SK-MEL-5 (cell line): Measurements from ENCODE around the gene GATAD2B. TPM values are rescaled to one million over a fixed set of nuclear protein-coding genes. Genes with fewer than 3 reads are reported as not detected.
A peak's percentile ranks its signal among the peaks of the same experiment; 100 is the strongest.
"Not testable (repeated sequence)": the region's sequence is repeated elsewhere in the genome, so short reads cannot be mapped to it uniquely, and the experiment has no call there.

Experiments
- DNase-seq: peaks from one replicate; pipeline ENCODE4 v3.0.0-alpha.2; 2016; ENCODE audit warnings: low read depth, low spot score
- in situ Hi-C: cut with HindIII; loops from 2 replicates; pipeline ENCODE4 v1.10.0; 2016; ENCODE audit warnings: low sequenced_read_pairs, high pct_unique_total_duplicates, low pct_unique_long_range_greater_than_20kb
- total RNA-seq: library from RNA; depleted of rRNA; stranded (reverse); fragments of >200 nt; shearing (Covaris generic); gene quantifications from 2 replicates; pipeline ENCODE4 v1.2.3, GENCODE V29; 2014

The GATAD2B gene
- total RNA-seq, 1 experiment from 2014 or later = 8.7 TPM

DNA sequence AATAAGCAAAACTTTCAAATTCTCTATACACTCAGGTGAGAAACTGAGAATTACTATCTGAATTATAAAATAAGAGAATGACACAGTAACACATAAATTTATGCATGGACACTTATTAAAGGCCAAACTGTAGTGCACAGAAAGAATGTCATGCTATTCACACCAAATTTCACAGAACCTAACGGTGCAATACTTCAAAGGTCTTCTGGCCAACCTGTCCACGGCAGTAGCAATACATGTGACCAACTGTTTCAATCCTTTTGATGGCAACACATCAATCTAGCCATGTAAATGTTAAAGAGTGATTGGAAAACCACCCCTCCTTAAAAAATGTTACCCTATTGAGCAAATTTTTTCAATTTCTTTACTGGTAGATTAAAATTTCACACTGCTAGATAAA lies 10.4 kb downstream of the GATAD2B start:
- no peak for DNase-seq
- in situ Hi-C loops = loop anchor here (25.0 kb wide), 1 partner anchor 100 kb away; no protein-coding TSS in a partner anchor

DNA sequence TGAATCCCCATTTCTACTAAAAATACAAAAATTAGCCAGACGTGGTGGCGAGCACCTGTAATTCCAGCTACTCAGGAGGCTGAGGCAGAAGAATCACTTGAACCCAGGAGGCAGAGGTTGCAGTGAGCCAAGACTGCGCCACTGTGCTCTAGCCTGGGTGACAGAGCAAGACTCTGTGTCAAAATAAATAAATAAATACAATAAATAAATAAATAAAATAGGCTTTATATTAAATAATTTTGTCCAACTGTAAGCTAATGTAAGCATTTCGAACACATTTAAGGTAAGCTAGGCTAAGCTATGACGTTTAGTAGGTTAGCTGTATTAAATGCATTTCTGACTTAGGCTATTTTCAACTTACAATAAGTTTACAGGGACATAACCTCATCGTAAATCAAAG lies 12.2 kb downstream of the GATAD2B start:
- DNase-seq = not testable (repeated sequence)
- in situ Hi-C loops = loop anchor here (25.0 kb wide), 1 partner anchor 98 kb away; no protein-coding TSS in a partner anchor

DNA sequence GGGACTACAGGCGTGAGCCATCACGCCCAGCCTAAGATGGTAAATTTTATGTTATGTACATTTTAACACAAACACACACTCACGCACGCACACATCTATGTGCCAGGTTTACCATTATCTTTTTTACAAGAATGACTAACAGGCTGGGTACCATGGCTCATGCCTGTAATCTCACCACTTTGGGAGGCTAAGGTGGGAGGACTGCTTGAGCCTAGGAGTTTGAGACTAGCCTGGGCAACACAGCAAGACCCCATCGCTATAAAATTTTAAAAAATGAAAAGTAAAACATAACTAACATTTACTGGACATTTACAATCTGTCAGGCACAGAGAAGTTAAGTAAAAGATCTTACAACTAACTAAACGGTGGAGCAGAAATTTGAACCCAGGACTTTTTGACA lies 14.7 kb downstream of the GATAD2B start:
- in situ Hi-C loops = loop anchor here (25.0 kb wide), 1 partner anchor 96 kb away; no protein-coding TSS in a partner anchor
- DNase-seq = no peak

DNA sequence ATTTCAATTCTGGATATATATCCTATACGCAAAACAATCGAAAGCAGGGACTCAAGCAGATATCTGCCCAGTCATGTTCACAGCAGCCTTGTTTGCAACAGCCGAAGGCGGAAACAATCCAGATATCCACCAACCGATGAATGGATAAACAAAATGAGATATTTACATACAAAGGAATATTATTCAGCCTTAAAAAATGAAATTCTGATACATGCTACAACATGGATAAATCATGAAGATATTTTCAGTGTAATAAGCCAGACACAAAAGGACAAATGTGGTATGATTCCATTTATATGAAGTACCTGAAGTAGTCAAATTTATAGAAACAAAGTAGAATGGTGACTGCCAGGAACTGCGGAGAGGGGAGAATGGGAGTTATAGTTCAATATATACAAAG lies 15.6 kb downstream of the GATAD2B start:
- in situ Hi-C loops = loop anchor here (25.0 kb wide), 1 partner anchor 95 kb away; no protein-coding TSS in a partner anchor

DNA sequence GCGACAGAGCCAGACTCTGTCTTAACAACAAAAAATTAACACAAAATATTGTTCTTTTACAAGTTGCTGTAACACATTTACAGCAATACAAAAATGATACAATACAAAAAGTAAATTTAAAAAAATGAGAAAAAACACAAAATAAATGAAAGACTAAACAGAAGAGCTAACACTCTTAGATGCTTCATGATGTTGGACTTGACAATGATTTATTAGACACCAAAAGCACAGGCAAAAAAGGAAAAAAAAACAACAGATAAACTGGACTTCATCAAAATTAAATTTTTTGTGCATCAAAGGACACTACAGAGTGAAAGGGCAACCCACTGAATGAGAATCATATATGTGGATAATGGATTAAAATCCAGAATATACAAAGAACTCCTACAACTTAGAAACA lies 16.4 kb downstream of the GATAD2B start:
- in situ Hi-C loops = loop anchor here (25.0 kb wide), 1 partner anchor 94 kb away; no protein-coding TSS in a partner anchor
- DNase-seq = no peak

More for the DNA sequence above, 15.6 kb downstream of the GATAD2B start:
- no peak for DNase-seq

DNA sequence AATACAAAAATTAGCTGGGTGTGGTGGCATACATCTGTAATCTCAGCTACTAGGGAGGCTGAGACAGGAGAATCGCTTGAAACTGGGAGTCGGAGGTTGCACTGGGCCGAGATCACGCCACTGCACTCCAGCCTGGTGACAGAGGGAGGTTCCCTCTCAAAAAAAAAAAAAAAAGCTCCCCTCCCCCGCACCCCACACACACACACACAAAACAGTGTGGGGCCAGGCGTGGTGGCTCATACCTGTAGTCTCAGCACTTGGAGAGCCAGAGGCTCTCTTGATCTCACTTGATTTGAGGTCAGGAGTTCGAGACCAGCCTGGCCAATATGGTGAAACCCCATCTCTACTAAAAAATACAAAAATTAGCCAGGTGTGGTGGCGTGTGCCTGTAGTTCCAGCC lies 16.9 kb downstream of the GATAD2B start:
- DNase-seq = not testable (repeated sequence)
- in situ Hi-C loops = loop anchor here (25.0 kb wide), 1 partner anchor 94 kb away; no protein-coding TSS in a partner anchor

DNA sequence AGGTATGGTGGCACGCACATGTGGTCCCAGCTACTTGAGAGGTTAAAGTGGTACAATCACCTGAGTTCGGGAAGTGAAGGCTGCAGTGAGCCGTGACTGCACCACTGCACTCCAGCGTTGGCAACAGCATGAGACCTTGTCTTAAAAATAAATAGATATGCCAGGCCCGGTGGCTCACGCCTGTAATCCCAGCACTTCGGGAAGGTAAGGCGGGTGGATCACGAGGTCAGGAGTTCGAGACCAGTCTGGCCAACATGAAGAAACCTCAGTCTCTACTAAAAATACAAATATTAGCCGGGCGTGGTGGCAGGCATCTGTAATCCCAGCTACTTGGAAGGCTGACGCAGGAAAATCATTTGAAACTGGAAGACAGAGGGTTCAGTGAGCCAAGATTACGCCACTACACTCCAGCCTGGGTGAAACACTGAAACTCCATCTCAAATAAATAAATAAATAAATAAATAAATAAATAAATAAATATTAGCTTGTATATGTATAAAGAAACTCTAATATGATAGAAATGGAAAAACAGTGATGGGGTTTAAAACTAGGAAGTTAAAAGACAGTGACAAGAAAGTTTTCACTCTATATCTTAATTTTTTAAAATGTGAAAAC lies 18.8 kb downstream of the GATAD2B start:
- no peak for DNase-seq
- in situ Hi-C loops = loop anchor here (25.0 kb wide), 1 partner anchor 92 kb away; no protein-coding TSS in a partner anchor

DNA sequence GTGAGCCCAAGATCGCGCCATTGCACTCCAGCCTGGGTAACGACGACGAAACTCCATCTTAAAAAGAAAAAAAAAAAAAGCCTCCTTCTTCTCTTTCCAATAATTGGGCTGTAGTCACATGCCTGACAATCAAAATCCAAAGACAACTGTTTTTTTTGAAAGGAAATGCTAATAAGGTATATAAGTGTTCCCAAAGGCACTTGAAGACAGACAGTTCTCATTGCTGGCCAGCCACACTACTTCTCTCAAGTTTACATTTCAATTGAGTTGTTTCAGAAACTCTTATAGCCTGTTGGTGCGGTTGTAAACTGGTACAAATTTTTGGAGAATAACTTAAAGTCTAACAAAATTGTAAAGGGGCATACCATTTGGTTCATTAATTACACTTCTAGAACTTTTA lies 23.3 kb downstream of the GATAD2B start:
- DNase-seq = no peak
- in situ Hi-C loops = no loop called here

DNA sequence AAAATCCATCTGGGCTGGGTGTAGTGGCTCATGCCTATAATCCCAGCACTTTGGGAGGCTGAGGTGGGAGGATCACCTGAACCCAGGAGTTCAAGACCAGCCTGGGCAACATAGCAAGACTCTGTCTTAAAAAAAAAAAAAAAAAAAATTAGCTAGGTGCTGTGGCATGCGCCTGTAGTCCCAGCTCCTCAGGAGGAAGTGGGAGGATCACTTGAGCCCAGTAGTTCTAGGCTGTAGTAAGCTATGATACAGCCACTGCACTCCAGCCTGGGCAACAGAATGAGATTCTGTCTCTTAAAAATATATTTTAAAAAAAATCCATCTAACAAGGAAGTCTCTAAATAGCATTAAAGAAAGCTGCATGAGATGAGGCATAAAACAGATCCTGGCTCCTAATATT lies 26.9 kb downstream of the GATAD2B start:
- DNase-seq, in situ Hi-C loops: not testable (repeated sequence)

DNA sequence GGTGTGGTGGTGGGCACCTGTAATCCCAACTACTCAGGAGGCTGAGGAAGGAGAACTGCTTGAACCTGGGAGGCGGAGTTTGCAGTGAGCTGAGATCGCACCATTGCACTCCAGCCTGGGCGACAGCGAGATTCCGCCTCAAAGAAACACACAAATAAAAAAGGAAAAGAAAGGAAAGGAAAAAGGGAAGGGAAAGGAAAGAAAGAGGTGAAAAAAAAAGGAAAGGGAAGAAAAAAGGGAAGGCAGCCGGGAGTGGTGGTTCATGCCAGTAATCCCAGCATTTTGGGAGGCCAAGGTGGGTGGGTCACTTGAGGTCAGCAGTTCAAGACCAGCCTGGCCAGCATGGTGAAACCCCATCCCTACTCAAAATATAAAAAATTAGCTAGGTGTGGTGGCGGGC lies 31.7 kb downstream of the GATAD2B start:
- DNase-seq, in situ Hi-C loops: not testable (repeated sequence)

DNA sequence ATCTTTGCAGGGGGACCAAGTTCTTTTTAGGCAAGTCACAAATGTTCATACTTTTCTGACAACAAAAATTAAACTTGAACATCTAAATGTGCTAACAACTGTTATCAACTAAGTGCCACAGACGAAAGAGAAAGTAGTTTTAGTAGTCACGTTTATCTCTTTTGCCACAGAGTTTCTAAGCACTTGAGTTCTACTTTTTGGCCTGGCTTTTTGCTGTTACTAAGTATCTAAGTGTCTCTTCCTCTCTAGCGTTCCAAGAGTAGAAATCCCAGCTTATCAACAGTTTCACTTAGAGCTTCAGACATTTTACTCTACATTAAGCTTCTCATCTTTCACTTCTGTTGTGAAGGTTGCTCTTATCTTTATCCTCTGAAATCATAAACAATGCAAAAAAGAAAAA lies 34.2 kb downstream of the GATAD2B start:
- in situ Hi-C loops = no loop called here
- DNase-seq = no peak

DNA sequence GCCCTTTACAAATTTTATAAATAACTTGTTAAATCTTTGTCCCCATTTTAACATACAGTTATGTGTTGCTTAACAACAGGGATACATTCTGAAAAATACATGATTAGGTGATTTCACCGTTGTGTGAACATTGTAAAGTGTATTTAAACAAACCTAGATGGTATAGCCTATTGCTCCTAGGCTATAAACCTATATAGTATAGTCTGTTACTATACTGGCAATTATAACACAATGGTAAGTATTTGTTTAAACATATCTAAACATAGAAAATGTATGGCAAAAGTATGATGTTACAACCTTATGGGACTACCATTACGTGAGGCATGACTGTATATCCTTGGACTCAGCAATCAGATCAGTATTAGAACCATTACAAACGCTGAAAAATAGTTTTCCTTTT lies 36.6 kb downstream of the GATAD2B start:
- in situ Hi-C loops = no loop called here
- DNase-seq = no peak

DNA sequence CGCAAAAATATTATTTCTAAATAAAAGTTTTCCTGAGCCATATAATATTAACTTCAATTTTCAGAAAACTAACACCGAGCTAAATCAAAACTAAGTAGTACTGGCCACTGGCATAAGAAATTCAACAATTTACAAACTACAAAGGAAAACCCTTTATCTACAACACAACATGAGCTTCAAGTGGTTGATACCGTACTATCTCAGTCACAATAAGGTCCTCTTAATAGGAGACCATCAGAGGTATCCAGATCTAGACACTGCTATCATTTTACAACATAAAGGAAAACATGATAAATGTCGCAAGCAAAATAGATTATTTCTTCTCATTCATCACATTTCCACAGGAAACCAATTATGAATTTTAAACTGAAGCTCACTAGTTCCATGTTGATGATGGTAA lies 39.5 kb downstream of the GATAD2B start:
- in situ Hi-C loops = no loop called here
- no peak for DNase-seq

DNA sequence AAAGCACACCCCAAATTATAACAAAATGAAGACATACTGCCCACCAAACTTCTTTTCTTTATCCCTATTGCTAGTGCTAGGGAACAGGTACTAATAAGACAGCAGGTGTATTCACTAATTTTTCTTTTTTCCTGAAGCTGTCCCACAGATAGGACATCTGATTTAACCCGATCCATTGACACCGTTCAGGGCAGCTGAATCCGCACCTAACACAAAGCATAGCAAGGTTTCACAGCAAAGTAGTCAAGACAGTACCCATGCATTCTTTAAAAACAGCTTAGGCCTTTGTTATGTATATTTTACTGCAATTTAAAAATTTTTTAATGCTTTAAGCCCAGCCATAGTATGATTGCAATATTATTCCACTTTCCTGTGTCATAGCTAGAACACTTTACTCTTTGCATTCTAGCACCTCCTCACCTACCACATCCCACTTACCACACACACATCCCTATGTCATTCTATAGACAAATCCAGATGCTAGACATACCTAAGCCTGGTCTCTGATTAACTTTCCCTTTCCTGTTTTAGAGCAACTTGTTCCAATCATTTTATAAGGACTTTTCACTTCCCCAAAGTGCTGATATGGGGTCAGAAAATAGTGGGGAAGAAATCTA lies 40.4 kb downstream of the GATAD2B start:
- in situ Hi-C loops = no loop called here
- DNase-seq = no peak

DNA sequence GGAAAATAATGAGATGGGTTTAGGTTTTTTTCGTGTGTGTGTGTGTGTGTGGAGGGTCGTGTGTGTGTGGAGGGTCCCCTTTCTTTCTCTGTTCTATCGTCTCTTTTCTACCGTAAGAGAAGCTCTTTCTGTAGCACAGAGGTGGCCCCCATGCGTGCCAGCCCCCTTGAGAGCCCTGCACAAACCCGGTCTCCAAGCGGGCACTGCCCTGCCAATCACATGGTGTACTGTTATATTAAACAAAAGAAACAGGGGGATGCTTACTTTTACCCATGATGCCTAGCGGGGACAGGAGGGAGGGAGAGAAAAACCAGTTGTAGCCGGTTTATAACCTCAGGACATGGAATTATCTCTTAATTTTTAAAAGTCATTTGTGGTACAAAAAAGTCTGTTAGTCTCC lies 41.0 kb downstream of the GATAD2B start:
- in situ Hi-C loops = no loop called here
- peak; percentile 78 for DNase-seq

DNA sequence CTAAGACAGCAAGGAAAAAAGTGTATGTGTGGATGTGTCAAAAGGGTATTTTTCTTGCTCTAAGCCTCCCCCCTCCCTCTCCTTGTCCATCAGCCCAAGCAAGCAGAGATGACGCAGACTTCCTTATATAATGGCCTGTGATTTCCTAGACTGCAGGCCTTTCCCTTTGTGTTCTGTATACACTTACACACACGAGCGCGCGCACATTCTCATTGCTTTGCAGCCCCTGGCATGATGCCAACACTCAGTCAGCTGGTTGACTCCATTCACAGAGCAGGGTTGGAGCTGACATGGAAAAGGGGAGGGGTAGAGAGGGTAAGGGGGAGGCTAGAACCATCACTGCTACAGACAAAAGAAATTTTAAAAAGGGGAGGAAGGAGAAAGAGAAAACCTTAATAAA lies 41.8 kb downstream of the GATAD2B start:
- peak; percentile 100 for DNase-seq
- in situ Hi-C loops = no loop called here

DNA sequence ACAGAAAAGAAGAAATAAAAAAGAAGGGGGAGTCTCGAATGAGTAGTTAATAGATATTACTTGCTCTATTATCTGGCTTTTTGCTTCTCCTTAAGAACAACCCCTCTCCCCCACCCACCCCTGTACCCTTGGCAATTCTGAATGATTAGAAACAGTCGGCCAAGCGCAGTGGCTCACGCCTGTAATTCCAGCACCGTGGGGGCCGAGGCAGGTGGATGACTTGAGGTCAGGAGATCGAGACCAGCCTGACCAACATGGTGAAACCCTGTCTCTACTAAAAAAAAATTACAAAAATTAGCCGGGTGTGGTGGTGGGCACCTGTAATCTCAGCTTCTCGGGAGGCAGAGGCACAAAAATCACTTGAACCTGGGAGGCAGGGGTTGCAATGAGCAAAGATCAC lies 42.7 kb downstream of the GATAD2B start:
- no peak for DNase-seq
- in situ Hi-C loops = no loop called here

DNA sequence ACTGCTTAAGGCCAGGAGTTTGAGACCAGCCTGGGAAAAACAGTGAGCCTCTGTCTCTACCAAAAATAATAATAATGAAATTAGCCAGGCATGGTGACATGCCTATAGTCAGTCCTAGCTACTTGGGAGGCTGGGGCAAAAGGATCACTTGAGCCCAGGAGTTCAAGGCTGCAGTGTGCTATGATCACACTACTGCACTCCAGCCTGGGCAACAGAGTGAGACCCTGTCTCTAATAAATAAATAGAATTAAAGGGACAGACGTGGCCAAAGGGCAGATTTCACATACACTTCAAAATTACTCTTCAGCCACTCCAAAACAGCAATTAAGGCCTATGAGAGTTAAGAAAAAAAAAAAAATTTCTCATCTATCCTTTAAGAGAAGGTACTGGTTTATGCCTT lies 45.7 kb downstream of the GATAD2B start:
- in situ Hi-C loops = no loop called here
- no peak for DNase-seq

DNA sequence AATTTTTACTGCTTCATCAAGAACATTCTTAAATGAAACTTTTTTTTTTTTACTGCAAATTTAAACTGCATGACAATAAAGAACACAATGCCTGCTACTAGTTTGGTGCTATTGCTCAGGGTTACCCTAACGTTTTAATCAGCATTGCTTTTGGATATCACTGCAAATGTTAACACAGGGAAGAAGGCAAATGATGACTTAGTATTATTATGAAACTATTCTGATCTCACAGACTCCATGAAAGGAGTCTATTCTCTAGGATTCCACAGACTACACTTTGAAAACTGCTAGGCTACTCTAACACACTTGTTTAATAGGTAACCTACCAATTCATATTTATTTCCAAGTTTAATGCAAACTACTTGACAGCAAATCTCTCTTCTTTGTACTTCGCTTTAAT lies 49.8 kb downstream of the GATAD2B start:
- in situ Hi-C loops = no loop called here
- DNase-seq = peak; percentile 35
